K562 (cell line): ENCODE data around the gene KCTD1. TPM values are rescaled to one million over a fixed set of nuclear protein-coding genes. Genes with fewer than 3 reads are reported as not detected.

Experiments used
- CBFA2T2 ChIP-seq: fragments of 450-650 bp; conservative IDR thresholded peaks from 2 replicates; pipeline ENCODE4 v1.6.1; 2017; ENCODE audit warnings: mild to moderate bottlenecking
- CHAMP1 ChIP-seq: fragments of 450-650 bp; IDR thresholded peaks from 2 replicates; pipeline ENCODE4 v1.6.1; 2016; ENCODE audit warnings: mild to moderate bottlenecking
- DEAF1 ChIP-seq: fragments of 450-650 bp; formaldehyde crosslinking; IDR thresholded peaks from 2 replicates; pipeline ENCODE4 v1.4.0; 2020; ENCODE audit warnings: mild to moderate bottlenecking, moderate library complexity
- DIDO1 ChIP-seq: fragments of 450-650 bp; IDR thresholded peaks from 2 replicates; pipeline ENCODE4 v1.6.1; 2016; ENCODE audit warnings: low read depth, missing biosample characterization, missing genetic modification characterization
- ERF ChIP-seq: fragments of 450-650 bp; formaldehyde crosslinking; IDR thresholded peaks from 2 replicates; pipeline ENCODE4 v1.4.0; 2020; ENCODE audit warnings: mild to moderate bottlenecking, mixed read lengths
- FOXA3 ChIP-seq, 2 experiments: fragments of 450-650 bp in 1 of 2; sonication (generic) in 1 of 2; formaldehyde crosslinking; IDR thresholded peaks in 1 of 2; conservative IDR thresholded peaks in 1 of 2; 2 replicates each; pipeline versions ENCODE4 v1.4.0 to v1.8.0; 2020 to 2022; ENCODE audit warnings: mild to moderate bottlenecking in 2 of 2, missing genetic modification reagents in 1 of 2
- HOXB6 ChIP-seq: fragments of 250-450 bp; sonication (Bioruptor Pico); IDR thresholded peaks from 2 replicates; pipeline ENCODE4 v1.5.1; 2022; ENCODE audit warnings: mild to moderate bottlenecking, borderline replicate concordance
- ILF3 ChIP-seq: fragments of 450-650 bp; IDR thresholded peaks from 2 replicates; pipeline ENCODE4 v1.6.1; 2018; ENCODE audit warnings: antibody characterized with exemption, mild to moderate bottlenecking, moderate library complexity, borderline replicate concordance
- KAT8 ChIP-seq: fragments of 450-650 bp; IDR thresholded peaks from 2 replicates; pipeline ENCODE4 v1.6.1; 2016; ENCODE audit warnings: low read depth, mild to moderate bottlenecking
- NCOR1 ChIP-seq: fragments of 450-650 bp; IDR thresholded peaks from 2 replicates; pipeline ENCODE4 v1.6.1; 2016; ENCODE audit warnings: mild to moderate bottlenecking, moderate library complexity
- WHSC1 ChIP-seq: IDR thresholded peaks from one replicate; pipeline ENCODE4 v1.6.1; 2012; ENCODE audit warnings: low read length, control low read depth, inconsistent platforms
- ZNF518B ChIP-seq: fragments of 250-450 bp; sonication (Bioruptor Pico); IDR thresholded peaks from 2 replicates; pipeline ENCODE4 v1.5.0; 2021; ENCODE audit warnings: mild to moderate bottlenecking, moderate library complexity
- ZNF609 ChIP-seq: sonication (generic); formaldehyde crosslinking; IDR thresholded peaks from 2 replicates; pipeline ENCODE4 v1.8.1; 2023; ENCODE audit warnings: missing genetic modification reagents, mild to moderate bottlenecking, borderline replicate concordance
- ZNF717 ChIP-seq: fragments of 250-450 bp; sonication (Bioruptor Pico); IDR thresholded peaks from 2 replicates; pipeline ENCODE4 v1.5.0; 2021
- polyA plus RNA-seq, 8 experiments: library from polyadenylated mRNA; depleted of rRNA in 4 of 8; stranded (reverse) in 5 of 8; unstranded in 3 of 8; fragments of >200 nt; fragmentation: Nextera tagmentation in 2 of 8; fragmentation: Illumina TruSeq in 1 of 8; extraction: Ambion mirVana in 2 of 8; extraction: Trizol in 1 of 8; gene quantifications; 2 replicates each; pipeline versions ENCODE4 v1.2.1 to v1.2.3, GENCODE V29; 2011 to 2014; ENCODE audit warnings: inconsistent platforms in 1 of 8, missing spikeins in 1 of 8
- total RNA-seq, 7 experiments: library from RNA; depleted of rRNA in 6 of 7; stranded (reverse); fragments of >200 nt in 6 of 7; fragmentation: Illumina TruSeq in 2 of 7; extraction: Trizol in 2 of 7; gene quantifications; 2 replicates each; pipeline versions ENCODE4 v1.2.1 to v1.2.3, GENCODE V29; 2011 to 2021; ENCODE audit warnings: low replicate concordance in 1 of 7

Gene KCTD1
- total and polyA plus RNA-seq, 9 of the 15 experiments (the other 6 are each of a cell fraction or from before 2014, with no cell fraction given) = not detected

GRCh38 chr18:26574958-26575864 lies 26.9 kb upstream of the KCTD1 start (continued):
- TF ChIP-seq KAT8 (no peak), DIDO1 (tag) (no peak), CBFA2T2 (no peak), ZNF609 (CRISPR knock-in tag) (no peak), ERF (CRISPR knock-in tag) (no peak), ZNF717 (no peak), HOXB6 (CRISPR knock-in tag) (no peak), ILF3 (no peak), DEAF1 (CRISPR knock-in tag) (no peak), FOXA3 (CRISPR knock-in tag; conservative IDR thresholded peaks at IDR 0.05 in 1 of 2, IDR thresholded peaks at IDR 0.05 in 1 of 2) (no peak), ZNF518B (no peak), NCOR1 (no peak), CHAMP1 (no peak), WHSC1 (no peak)
